NCI-H526 treated with DMSO at 0.1 percent for 48 hours (cell line): ENCODE measurements around the gene TBX19.

ENCODE experiments used
- DNase-seq: peaks from one replicate; lab custom pipeline; 2025; lab: John Stamatoyannopoulos, UW

Gene TBX19

DNA sequence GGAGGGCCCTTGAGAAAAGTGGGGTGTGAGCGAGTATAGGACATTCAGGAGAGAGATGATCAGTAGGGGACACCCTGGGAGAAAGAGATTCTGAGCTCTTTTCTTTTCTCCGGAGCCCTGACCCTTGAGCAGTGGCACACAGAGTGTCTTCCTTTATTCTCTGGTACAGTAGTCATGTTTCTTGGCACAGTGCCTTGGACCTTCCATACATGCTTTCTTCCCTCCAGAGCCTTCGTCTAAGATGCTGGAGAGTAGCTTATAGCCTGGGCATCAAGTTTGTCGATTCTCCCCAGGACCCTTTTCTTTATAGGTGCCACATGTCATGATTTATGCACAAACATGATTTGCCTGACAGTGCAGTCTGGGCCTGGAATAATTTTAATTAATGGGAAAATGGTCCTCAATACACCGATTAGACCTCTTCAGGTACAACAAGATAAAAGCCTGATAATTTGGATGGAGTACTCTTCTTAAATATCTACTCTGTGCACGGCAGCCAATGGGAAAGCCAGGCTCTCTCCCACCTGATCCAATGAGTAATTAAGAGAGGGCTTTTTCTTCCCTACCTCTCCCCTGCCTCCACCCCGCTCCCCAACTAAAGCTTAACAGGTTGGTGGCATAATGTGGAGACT lies at the start of gene TBX19:
Gene TBX19 (plus strand): TSS at position 582 of the 632 bp plus-strand sequence. CDS start 214 bp downstream, outside the sequence.
- no peak for DNase-seq

DNA sequence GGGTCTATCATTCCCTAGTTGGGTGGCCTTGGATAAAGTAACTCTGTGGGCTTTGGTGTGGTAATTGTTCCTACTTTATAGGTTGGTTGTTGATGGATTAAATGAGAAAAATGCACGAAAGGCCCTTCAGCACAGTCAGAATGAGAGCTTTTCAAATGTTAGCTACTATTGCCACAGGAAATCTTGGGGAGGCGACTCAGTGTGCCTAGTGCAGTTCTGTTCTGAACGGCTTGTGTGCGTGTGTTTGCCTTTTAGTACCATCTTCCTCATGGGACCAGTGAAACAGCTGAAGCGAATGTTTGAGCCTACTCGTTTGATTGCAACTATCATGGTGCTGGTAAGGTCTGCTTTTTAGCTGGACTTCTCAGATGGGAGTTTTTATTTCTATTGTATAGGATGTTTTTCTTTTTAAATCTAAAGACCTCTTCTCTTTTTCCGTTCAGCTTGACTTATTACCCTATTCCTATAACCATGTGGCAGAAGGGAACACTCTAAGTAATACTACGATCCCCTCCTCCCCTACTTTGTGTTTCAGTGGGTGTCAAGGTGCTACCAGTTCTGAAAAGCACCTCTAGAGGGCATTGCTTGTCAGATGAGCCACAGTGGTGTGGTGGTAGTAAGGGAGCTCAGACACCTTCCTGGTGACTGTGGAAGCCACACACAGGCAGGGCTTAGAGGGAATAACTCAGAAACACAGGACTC lies 45.7 kb upstream of the TBX19 start:
- peak; percentile 36 for DNase-seq

DNA sequence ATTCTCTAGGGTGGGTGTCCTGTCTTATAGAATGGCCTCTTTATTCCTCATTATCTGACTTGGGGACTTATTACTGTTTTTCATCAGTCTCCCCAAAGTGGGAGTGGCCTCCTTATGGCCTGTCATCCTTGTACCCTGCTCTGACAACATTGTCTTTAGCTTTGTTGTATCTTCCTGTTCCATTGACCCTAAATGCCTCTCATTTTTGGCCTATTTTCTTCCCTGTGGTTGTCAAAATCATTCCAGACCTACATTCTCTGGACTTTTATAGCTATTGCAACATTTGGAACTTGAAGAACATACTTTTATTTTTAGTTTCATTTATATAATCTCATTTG lies 45.2 kb upstream of the TBX19 start:
- DNase-seq = no peak

DNA sequence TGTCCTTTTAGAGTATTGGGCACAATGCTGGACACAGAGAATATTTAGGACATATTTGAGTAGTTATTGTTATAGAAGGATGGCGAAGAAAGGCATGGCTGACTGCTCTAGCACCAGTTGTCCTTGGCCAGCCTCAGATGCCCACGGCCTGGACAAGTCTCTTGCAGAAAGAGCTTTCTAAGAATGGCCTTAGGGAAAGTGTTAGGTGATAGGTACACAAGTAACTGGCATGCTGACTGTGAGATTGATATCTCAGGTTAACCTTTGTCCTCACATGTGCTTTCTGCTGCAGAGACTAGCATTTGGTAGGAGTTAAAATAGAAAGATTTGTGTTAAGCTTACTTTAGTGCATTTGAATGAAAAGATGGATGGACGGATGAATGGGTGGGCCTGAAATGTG lies 44.7 kb upstream of the TBX19 start:
- no peak for DNase-seq

DNA sequence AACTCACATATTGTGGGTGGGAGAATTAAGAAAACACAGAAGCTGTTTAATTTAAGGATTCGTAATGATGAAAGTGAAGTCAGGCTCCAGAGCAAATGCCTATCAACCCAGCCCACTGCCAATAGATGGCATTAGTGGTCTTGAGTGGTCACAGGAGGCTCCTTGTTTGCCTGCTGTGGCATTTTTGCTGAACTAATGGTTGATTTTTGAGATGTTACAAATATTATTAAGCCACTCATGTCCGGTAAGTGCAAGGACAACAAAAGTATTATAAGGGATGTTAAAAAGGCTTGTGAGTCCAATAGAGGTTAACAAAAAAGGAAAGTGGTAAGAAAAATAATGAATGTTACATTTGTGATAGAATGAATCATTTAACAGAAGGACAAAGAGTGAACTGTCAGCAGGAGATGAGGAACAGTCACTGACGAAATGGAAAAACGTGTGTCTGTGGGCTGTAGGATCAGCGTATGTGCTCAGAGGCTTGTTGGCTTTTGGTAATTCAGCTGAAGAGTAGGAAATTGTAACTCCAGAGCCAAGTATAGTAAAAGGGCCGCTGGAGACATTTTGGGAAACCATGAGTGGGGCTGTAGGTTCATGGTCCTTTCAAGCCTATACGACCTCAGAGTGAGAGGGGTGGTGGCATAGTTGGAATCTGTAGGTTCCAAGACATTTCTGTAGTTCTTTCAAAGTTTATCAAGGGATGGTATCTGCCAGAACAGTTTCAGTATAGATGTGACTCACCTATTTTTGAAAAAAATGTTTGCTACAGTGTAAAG lies 43.7 kb upstream of the TBX19 start:
- DNase-seq = no peak

DNA sequence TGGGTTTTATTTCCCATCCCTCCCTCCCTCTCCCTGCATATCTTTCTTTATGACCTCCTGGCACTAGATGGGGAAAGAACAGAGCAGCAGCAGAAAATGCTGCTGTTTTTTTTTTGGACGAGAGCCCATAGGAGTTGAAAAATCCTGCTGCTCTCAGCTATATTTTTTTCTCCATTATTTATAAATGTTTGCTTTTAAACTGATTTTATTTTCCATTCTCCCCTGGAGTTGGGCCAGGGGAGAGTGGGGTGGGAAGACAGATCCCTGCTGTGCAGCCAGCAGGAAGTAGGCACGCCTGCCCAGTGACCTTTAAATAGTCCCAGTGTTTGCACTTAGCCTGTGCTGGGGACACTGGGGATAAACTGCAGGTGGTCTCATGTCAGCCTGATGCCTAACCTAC lies 37.5 kb upstream of the TBX19 start:
- DNase-seq = no peak

DNA sequence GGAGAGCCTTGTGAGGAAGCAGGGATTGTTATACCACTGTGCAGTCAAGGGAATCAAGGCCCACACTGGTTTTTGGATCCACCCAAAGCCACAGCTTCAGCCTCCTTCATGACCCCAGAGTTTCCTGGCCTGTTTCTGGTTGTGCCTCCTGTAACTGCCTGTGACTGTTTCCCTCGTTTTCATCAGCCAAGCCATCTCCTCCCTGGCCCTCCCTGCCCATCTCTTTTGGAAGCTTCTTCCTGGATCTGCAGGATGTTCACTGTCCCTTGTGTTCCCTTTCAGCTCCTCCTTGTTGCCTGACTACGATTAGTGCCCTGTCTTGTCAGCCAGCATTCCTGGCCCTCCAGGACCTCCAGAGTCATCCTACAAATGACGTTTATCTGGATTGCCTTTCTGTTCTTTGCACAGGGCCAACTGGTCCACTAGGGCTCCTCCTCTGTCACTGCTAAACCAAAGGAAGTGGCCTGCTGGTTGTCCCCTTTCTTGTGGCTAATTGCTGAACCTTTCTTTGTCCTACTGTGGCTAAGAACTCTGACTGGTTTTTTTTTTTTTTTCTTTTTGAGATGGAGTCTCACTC lies 37.0 kb upstream of the TBX19 start:
- no peak for DNase-seq

DNA sequence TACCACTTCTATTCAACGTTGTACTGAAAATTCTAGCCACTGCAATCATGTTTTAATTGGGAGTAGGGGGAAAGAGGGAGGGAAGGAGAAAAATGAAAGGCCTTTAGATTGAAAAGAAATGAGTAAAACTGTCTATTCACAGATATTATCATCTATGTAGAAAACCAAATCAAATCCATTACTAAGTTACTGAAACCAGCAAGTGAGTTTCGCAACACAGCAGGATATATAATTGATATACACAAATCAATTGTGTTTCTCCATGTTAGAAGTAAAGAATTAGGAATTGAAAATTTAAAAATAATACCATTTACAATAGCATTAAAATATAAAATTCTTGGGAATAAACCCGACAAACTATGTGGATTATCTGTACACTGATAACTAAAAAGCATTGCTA lies 35.6 kb upstream of the TBX19 start:
- DNase-seq = no peak

DNA sequence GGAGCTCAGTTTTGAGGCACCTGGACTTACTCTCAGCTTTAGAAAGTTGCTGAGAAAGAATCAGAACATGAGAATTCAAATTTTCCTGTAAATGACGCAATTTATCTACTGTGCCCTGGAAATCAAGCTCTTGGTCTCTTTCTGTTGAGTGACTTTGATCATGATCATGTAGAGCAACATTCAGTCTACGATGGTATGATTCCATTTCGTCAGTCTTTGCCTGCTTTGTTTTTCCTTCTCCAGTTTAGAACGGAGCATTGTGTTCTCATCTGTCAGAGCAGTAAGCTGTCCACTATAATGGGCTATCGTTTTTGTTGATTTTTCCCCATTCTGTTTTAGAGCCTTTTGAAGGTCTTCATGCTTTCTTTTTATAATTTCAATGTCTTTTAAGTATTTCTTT lies 34.2 kb upstream of the TBX19 start:
- DNase-seq = no peak

DNA sequence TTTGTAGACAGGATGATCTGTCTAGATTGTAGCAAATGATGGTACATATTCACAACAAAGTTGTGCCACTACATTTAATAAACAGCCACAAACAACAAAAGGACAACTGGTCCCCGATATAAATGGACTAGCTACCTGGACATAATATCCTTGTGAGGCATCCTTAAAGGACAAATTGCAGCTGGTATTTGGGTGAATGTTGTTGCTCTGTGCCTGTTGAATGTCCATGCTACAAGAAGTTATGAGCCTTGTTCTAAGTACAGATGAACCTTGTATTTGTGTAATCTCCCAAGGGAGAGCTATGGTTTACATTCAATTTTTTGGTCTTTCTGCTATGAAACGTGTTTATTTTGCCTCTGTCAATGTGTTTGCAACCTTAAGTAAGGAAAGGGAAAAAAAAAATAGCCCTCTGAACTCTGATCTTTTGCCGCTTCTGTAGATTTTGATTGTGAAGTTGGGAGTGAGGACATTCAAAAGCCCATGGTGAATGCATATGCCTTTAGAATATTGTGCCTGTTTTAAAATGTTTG lies 28.4 kb upstream of the TBX19 start:
- DNase-seq = no peak

DNA sequence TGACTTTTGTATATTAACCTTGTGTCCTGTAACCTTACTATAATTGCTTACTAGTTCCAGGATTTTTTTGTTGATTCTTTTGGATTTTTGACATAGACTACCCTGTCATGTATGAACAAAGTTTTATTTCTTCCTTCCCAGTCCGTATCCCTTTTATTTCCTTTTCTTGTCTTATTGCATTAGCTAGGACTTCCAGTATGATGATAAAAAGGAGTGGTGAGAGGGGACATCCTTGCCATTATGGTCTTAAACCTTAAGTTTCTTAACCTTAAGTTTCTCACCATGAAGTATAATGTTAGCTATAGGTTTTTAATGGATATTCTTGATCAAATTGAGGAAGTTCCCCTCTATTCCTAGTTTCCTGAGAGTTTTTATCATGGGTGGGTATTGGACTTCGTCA lies 24.5 kb upstream of the TBX19 start:
- DNase-seq = no peak

DNA sequence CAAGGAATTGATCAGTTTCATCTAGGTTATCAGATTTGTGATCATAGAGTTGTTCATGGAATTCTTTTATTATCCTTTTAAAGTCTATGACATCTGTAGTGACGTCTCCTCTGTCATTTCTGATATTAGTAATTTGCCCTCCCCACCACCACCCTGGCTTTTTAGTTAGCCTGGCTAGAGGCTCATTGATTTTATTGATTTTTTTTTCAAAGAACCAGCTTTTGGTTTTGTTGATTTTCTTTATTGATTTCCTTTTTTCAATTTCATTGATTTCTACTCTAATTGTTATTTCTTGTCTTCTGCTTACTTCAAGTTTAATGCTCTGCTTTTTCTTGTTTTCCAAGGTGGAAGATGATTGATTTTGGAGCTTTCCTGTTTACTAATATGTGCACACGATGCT lies 23.3 kb upstream of the TBX19 start:
- DNase-seq = no peak

DNA sequence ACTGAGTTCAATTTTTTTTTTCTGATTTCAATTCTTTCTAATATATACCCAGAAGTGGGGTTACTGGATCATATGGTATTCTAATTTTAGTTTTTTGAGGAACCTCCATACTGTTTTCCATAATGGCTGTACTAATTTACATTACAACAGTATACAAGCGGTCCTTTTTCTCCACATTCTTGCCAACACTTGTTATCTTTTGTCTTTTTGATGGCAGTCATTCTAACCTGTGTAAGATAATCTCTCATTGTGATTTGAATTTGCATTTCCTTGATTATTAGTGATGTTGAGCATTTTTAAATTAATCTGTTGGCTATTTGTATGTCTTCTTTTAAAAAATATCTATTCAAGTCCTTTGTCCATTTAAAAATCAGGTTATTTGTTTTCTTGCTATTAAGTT lies 21.1 kb upstream of the TBX19 start:
- no peak for DNase-seq

DNA sequence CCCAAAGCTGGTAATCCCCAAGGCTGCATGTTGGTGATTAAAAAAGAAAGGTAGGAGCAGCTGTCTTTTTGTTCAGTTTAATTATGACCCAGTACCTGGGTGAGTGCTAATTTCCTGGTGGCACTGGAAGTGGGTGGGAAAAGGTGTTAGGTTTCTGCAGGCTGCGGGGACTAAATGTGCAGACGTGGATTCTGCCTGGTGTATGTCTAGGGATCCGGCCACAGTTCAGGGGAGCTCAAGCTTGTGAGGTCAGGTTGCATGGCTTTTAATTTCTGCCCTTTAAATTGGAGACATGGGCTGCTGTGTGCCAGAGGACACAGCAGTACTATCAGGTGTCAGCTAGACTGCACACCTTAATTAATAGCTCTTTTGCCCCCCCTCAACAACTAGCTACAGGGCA lies 20.3 kb upstream of the TBX19 start:
- no peak for DNase-seq

DNA sequence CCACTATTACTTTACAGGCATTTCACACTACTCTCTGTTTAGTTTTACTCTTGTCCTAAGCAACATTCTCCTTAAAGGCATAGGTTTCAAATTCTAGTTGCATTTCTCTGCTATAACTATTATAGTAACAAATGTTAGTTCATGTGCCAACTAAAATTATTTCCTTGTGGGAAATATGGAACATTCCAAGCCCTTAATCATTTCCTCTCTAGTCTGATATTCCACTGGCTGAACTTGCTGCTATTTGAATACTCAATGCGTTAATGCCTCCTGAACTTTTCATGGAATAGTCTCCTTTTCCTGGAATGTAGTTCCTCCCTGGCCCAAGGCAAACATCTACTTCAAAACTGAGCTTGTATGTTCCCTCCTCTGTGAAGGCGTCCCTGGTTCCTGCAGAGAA lies 19.3 kb upstream of the TBX19 start:
- DNase-seq = no peak

DNA sequence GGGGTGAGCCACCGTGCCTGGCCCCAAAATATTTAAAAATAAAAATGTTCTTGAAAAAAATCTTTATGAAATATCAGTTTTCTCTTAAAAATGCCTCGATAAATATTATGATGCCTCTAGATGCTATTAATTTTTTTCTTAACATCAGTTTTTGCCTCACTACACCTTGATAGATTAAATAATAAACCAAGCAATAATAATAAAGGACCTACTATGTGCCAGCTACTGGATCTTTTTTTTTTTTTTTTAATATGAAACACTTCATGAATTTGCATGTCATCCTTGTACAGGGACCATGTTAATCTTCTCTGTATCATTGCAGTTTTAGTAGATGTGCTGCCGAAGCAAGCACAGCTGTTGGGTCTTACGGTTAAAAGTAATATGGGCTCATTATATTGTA lies 17.5 kb upstream of the TBX19 start:
- DNase-seq = no peak

DNA sequence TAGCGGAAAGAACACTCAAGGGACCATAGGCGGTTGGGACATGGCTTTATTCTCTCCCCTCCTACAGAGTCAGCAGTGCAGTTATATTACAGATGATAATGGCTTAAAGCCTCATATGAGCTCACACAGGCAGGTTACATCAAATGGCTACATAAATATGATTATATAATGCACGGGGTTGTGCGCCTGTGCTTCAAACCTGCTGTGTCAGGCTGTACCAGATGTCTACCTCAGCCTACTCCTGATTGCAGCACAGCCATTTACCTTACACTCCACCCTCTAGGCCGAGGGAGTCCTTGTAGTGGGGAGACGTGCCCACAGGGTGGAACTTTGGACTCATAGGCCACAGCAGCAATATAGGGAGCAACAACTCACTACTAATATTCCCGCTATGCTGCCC lies 16.4 kb upstream of the TBX19 start:
- no peak for DNase-seq

DNA sequence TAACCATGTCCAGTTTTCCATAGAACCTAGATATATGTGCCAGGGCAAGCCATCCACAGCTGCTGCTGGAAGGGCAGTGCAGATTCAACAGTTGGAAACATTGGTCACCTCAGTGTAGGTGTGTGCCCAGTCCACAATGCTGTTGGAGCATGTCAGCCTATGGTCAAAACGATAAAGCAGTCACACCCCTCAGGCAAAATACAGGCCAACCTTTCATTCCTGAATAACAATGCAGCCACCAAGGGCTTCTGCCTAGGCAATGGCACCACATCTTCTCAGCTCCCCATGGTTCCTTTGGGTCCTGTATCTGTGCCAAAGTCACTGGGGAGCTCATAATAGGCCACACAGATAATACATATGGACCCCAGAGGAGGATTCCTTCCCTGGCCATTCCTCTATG lies 15.1 kb upstream of the TBX19 start:
- DNase-seq = no peak

DNA sequence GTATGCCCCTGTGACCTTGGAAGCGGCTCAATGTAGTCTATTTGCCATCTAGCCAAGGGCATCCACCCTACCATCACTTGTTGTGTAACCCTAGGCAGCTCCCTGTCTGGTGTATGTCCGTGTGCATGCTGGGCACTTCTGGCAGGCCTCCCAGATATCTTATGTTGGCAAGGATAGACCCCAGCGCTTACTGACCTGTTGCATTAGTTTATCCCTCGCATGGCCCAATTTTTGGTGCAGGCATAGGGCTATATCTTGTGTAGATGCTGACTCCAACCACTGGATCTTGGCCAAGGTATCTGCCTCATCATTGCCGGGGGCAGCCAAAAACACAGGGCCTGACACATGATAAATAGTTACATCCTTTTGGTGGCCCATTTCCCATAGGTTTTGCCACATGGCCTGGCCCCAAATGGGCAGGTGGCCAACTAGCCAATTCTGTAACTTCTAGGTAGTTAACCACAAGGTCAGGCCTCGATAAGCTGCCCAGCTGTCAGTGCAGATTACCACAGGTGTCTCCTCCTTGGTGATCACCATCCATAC lies 14.0 kb upstream of the TBX19 start:
- no peak for DNase-seq

DNA sequence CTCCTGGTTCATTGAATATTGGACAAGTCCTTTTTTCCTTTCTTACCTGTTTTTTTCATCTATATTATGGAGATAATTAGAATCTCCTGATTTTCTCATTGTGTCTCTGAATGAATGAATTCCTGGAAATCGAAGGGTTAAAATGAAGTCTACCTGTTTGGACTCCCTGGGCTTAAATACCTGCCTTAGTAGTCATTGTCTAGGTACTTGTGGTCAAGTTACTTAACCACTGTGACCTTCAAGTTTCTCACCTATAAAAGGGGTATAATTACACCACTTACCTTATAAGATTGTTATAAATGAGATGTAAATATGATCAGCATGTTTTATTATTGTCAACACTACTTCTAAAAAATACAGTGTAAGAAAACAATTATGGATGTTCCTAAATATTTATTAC lies 9.0 kb upstream of the TBX19 start:
- no peak for DNase-seq

DNA sequence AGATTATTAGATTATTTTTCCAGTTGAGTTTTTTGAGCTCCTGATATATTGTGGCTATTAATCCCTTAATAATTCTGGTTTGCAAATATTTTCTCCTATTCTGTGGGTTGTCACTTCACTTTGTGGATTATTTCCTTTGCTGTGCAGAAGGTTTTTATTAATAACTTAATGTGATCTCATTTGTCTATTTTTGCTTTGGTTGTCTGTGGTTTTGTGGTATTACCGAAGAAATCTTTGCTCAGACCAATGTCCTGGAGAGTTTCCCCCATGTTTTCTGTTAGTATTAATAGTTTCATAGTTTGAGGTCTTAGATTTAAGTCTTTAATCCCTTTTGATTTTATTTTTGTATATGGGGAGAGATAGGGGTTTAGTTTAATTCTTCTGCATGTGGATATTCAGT lies 7.1 kb upstream of the TBX19 start:
- no peak for DNase-seq

DNA sequence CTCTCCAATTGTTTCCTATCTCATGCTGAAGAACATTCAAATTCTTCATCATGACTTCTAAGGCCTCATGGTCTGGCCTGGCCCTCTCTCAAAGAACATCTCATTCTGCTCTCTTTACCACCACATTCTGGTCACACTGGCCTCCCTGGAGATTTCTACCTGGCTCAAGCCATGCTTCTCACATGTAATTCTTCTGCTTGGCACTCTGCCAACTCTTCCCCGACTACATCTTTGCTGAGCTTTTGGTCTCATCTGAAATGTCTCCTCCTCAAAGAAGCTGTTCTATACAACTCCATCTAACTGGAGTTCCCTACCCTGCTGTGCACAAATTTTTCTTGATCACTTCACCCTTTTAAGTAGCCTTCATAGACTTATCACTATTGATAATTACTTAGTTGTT lies 1.4 kb upstream of the TBX19 start:
- no peak for DNase-seq
